Esophagus squamous epithelium (tissue), 5 donors: ENCODE data around the gene GAPDHS. TPM values are rescaled to one million over a fixed set of nuclear protein-coding genes. Genes with fewer than 3 reads are reported as not detected.

Experiments used
- DNase-seq: peaks from one replicate; lab custom pipeline; 2025; lab: John Stamatoyannopoulos, UW
- H3K27ac ChIP-seq, 4 donors: fragments of 200-600 bp; sonication (generic); one replicate each; pipeline ENCODE4 v1.5.1; 2016 to 2019; ENCODE audit warnings: mild to moderate bottlenecking in 1 of 4
- H3K27me3 ChIP-seq, 4 donors: fragments of 200-600 bp; sonication (generic); 1 replicate in 3 of 4; 2 replicates in 1 of 4; pipeline versions ENCODE4 v1.5.1 to v1.6.0; 2017 to 2021; ENCODE audit warnings: antibody characterized with exemption in 1 of 4
- H3K36me3 ChIP-seq, 3 donors: fragments of 200-600 bp; sonication (generic); one replicate each; pipeline ENCODE4 v1.5.1; 2016 to 2019
- H3K4me1 ChIP-seq, 3 donors: fragments of 200-600 bp; sonication (generic); one replicate each; pipeline ENCODE4 v1.5.1; 2017 to 2019
- H3K4me3 ChIP-seq, 4 donors: fragments of 200-600 bp; sonication (generic); 1 replicate in 3 of 4; 2 replicates in 1 of 4; pipeline ENCODE4 v1.5.1; 2016 to 2019; ENCODE audit warnings: mild to moderate bottlenecking in 2 of 4, moderate library complexity in 1 of 4
- H3K9me3 ChIP-seq, 3 donors: fragments of 200-600 bp; sonication (generic); one replicate each; pipeline ENCODE4 v1.5.1; 2016 to 2019
- POLR2A ChIP-seq, 4 donors: fragments of 450-650 bp; IDR thresholded peaks; one replicate each; pipeline ENCODE4 v1.6.1; 2017; ENCODE audit warnings: antibody characterized with exemption in 4 of 4, mild to moderate bottlenecking in 4 of 4, moderate library complexity in 3 of 4
- WGBS, 2 donors: methylation state at CpG; one replicate each; pipeline ENCODE4 v1.1.5; 2018; 5-methylcytosine and 5-hydroxymethylcytosine counted together
- intact Hi-C: fragments of 100-400 bp; cut with DNase I; formaldehyde crosslinking; loops from one replicate; pipeline ENCODE4 v1.15.0; 2022
- total RNA-seq, 4 donors: library from RNA; depleted of rRNA; stranded (reverse); fragments of >200 nt; gene quantifications; one replicate each; pipeline ENCODE4 v1.1.0, GENCODE V29; 2016
- TF ChIP-seq, protein P1 (sequence below), 6 experiments: fragments of 450-650 bp in 4 of 6; fragments of 200-600 bp in 2 of 6; sonication (generic) in 2 of 6; IDR thresholded peaks; one replicate each; pipeline ENCODE4 v1.5.1; 2016 to 2019; ENCODE audit warnings: antibody characterized with exemption in 6 of 6, mild to moderate bottlenecking in 4 of 6, moderate library complexity in 4 of 6
- donor health status: DM: yes; HTN: yes; CAD: no.

Gene GAPDHS
- total RNA-seq, 4 donors from 2014 or later = not detected

DNA sequence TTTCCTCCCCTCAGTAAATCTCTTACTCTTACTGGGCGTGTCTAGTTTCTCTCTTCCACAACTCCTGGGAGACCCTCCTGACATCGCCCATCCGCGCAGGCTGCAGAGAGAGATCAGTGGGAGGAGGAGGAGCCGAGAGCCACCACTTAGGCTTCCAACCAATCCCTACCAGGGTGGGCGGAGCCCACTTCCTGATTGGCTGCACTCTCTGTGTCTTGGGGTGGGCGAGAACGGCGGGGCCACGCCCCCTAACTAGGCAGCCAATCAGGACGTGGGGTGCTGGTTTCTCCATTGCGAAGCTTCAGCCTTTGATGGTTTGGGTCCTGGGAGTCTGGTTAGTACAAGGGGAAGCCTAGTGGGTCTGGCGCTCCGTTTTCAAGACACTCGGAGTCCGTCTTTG lies 52.6 kb downstream of the GAPDHS start, which contains the start of gene PMIS2:
TSS of gene PMIS2 (plus strand) at position 326 of the 400 bp plus-strand sequence. CDS start 87 bp downstream, outside the sequence.
- WGBS, 2 donors = 49 to 83% methylated on average over 1 to 10 of the region's 16 CpGs
- Histone ChIP-seq H3K27me3 (peaks cover 0 to 39% (median 0%) of the 10 kb centered on the region in 4 donors), H3K9me3 (no peaks in the 10 kb centered on the region), H3K4me1 (no peaks in the 10 kb centered on the region), H3K4me3 (no peak within 1 kb of the TSS), H3K27ac (no peak within 1 kb of the TSS), H3K36me3 (no peaks in the 10 kb centered on the region)
- intact Hi-C loops = no loop called here
- DNase-seq = no peak
- TF ChIP-seq POLR2A (IDR thresholded peaks at IDR 0.05) = no peak
- TF ChIP-seq, protein P1, sequence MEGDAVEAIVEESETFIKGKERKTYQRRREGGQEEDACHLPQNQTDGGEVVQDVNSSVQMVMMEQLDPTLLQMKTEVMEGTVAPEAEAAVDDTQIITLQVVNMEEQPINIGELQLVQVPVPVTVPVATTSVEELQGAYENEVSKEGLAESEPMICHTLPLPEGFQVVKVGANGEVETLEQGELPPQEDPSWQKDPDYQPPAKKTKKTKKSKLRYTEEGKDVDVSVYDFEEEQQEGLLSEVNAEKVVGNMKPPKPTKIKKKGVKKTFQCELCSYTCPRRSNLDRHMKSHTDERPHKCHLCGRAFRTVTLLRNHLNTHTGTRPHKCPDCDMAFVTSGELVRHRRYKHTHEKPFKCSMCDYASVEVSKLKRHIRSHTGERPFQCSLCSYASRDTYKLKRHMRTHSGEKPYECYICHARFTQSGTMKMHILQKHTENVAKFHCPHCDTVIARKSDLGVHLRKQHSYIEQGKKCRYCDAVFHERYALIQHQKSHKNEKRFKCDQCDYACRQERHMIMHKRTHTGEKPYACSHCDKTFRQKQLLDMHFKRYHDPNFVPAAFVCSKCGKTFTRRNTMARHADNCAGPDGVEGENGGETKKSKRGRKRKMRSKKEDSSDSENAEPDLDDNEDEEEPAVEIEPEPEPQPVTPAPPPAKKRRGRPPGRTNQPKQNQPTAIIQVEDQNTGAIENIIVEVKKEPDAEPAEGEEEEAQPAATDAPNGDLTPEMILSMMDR (IDR thresholded peaks at IDR 0.05) = no peak

DNA sequence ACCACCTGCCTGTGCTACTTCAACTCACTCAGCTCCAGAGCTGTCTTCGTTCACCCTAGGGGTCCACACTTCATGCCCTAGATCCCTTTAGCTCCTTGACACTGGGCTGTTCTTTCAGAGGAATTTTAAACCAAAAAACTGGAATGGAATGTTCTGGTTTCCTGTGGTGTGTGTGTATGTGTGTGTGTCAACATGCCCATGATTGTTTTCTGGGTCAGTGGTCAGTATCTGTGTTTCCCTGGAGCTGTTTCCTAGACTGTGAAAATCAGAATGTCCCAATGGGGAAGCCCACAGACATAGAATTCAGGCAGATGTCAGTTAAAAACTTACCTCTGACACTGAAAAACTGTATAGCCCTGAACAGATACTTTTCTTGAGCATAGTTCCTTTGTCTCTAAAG lies 54.1 kb downstream of the GAPDHS start:
- no peaks in the 10 kb centered on the region for H3K36me3 ChIP-seq
- peaks cover 0 to 44% (median 0%) of the 10 kb centered on the region in 4 donors for H3K27me3 ChIP-seq
- H3K9me3 ChIP-seq = no peaks in the 10 kb centered on the region
- intact Hi-C loops = no loop called here
- H3K4me1 ChIP-seq = no peaks in the 10 kb centered on the region
- WGBS, 2 donors = 27 to 38% methylated on average over 1 of the region's 1 CpG
- H3K4me3 ChIP-seq = no peak overlapping the region
- no peak overlapping the region for H3K27ac ChIP-seq
- TF ChIP-seq, protein P1 (IDR thresholded peaks at IDR 0.05) = no peak
- TF ChIP-seq POLR2A (IDR thresholded peaks at IDR 0.05) = no peak
- DNase-seq = no peak

DNA sequence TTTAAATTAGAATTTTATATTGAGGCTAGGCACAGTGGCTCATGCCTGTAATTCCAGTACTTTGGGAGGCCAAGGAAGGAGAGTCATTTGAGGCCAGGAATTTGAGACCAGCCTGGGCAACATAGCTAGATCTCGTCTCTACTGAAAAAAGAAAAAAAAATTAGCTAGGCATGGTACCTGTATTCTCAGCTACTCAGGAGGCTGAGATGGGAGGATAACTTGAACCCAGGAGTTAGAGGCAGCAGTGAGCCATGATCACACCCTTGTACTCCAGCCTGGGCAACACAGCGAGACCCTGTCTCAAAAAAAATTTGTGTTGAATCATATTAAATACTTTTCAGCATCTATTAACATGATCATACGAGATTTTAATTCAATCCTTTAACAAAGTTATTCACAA lies 57.6 kb downstream of the GAPDHS start:
- Histone ChIP-seq H3K36me3 (no peaks in the 10 kb centered on the region), H3K27me3 (peaks cover 0 to 24% (median 0%) of the 10 kb centered on the region in 4 donors), H3K4me3 (no peak overlapping the region), H3K9me3 (no peaks in the 10 kb centered on the region), H3K4me1 (no peaks in the 10 kb centered on the region), H3K27ac (no peak overlapping the region)
- DNase-seq = no peak
- intact Hi-C loops = no loop called here
- WGBS, 2 donors = 65 to 69% methylated on average over 3 of the region's 3 CpGs
- no peak for TF ChIP-seq POLR2A (IDR thresholded peaks at IDR 0.05)
- TF ChIP-seq, protein P1 (IDR thresholded peaks at IDR 0.05) = no peak

DNA sequence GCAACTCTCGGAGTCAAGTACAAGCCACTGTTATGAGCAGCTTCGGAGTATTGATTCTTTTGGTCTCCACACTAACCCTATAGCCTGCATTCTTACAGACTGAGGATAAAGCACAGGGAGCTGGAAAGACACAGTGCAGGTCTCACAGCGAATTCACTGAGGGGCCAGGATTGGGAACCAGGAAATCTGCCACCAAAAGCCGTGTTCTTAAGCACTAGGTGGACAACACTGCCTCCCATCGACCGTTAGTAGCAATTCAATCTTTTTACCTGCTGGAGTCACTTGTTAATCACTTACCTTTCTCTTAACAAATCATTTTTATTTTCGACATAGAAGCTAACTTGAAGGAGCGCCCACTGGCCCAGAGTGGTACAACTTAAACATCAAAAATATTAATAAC lies 59.0 kb downstream of the GAPDHS start:
- no peaks in the 10 kb centered on the region for H3K4me1 ChIP-seq
- no peak overlapping the region for H3K27ac ChIP-seq
- peaks cover 0 to 11% (median 0%) of the 10 kb centered on the region in 4 donors for H3K27me3 ChIP-seq
- H3K36me3 ChIP-seq = no peaks in the 10 kb centered on the region
- DNase-seq = no peak
- 27 to 29% methylated on average over 5 to 8 of the region's 8 CpGs for WGBS, 2 donors
- no peaks in the 10 kb centered on the region for H3K9me3 ChIP-seq
- no peak overlapping the region for H3K4me3 ChIP-seq
- intact Hi-C loops = no loop called here
- TF ChIP-seq, protein P1 (IDR thresholded peaks at IDR 0.05) = peak in 4 of 6 experiments; percentile 16 to 50 (median 25)
- no peak for TF ChIP-seq POLR2A (IDR thresholded peaks at IDR 0.05)

Other genes starting within 250 kb of the GAPDHS start
- gene MAG, start 241.3 kb upstream of the GAPDHS start, total RNA-seq = 1 to 10 TPM in 1 of 4 donors, not detected in 3; 2.3 TPM
- gene CD22, start 204.3 kb upstream of the GAPDHS start, total RNA-seq = 1 to 10 TPM in 2 of 4 donors, under 1 TPM in 2; 0.11 to 6.1 (median 1.9) TPM
- not detected for gene FFAR1, start 185.6 kb upstream of the GAPDHS start, total RNA-seq
- not detected for gene FFAR3, start 175.0 kb upstream of the GAPDHS start, total RNA-seq
- gene GPR42, start 162.4 kb upstream of the GAPDHS start, total RNA-seq = not detected
- 1 to 10 TPM in 1 of 4 donors, under 1 TPM in 2, not detected in 1; 0.49 to 2.5 (median 0.56) TPM for gene FFAR2, start 85.2 kb upstream of the GAPDHS start, total RNA-seq
- 100 to 1,000 TPM in 2 of 4 donors, 10 to 100 TPM in 1, 1 to 10 TPM in 1; 4.6 to 656 (median 111) TPM for gene KRTDAP, start 43.0 kb upstream of the GAPDHS start, total RNA-seq
- gene DMKN, start 19.8 kb upstream of the GAPDHS start, total RNA-seq = 100 to 1,000 TPM in 3 of 4 donors, 10 to 100 TPM in 1; 81.6 to 449 (median 257) TPM
- gene SBSN, start 5.1 kb upstream of the GAPDHS start, total RNA-seq = 1,000 to 10,000 TPM in 1 of 4 donors, 100 to 1,000 TPM in 2, 10 to 100 TPM in 1; 58.2 to 1,096 (median 541) TPM
- 100 to 1,000 TPM in 1 of 4 donors, 10 to 100 TPM in 3; 68.1 to 119 (median 89.6) TPM for gene TMEM147, start 12.2 kb downstream of the GAPDHS start, total RNA-seq
- under 1 TPM in 1 of 4 donors, not detected in 3; 0.18 TPM for gene ATP4A, start 30.2 kb downstream of the GAPDHS start, total RNA-seq
- not detected for gene PMIS2, start 52.7 kb downstream of the GAPDHS start, total RNA-seq
- 10 to 100 TPM in 2 of 4 donors, 1 to 10 TPM in 2; 3.5 to 11.5 (median 10.6) TPM for gene HAUS5, start 79.3 kb downstream of the GAPDHS start, total RNA-seq
- gene RBM42, start 95.6 kb downstream of the GAPDHS start, total RNA-seq = 10 to 100 TPM; 52.1 to 59.1 (median 53.0) TPM
- gene ETV2, start 108.3 kb downstream of the GAPDHS start, total RNA-seq = under 1 TPM in 2 of 4 donors, not detected in 2; 0.31 to 0.44 TPM
- gene COX6B1, start 114.9 kb downstream of the GAPDHS start, total RNA-seq = 100 to 1,000 TPM; 582 to 942 (median 761) TPM
- 10 to 100 TPM in 1 of 4 donors, 1 to 10 TPM in 2, not detected in 1; 4.6 to 18.7 (median 9.8) TPM for gene UPK1A, start 133.1 kb downstream of the GAPDHS start, total RNA-seq
- gene ZBTB32, start 171.1 kb downstream of the GAPDHS start, total RNA-seq = under 1 TPM in 1 of 4 donors, not detected in 3; 0.38 TPM
- gene KMT2B, start 184.5 kb downstream of the GAPDHS start, total RNA-seq = 10 to 100 TPM in 3 of 4 donors, 1 to 10 TPM in 1; 7.5 to 33.7 (median 15.6) TPM
- 1 to 10 TPM in 3 of 4 donors, under 1 TPM in 1; 0.87 to 4.8 (median 4.3) TPM for gene IGFLR1, start 209.0 kb downstream of the GAPDHS start, total RNA-seq
- gene U2AF1L4, start 212.0 kb downstream of the GAPDHS start, total RNA-seq = 10 to 100 TPM; 10.2 to 19.0 (median 17.5) TPM
- 10 to 100 TPM; 23.3 to 33.9 (median 32.3) TPM for gene PSENEN, start 212.2 kb downstream of the GAPDHS start, total RNA-seq
- 10 to 100 TPM in 2 of 4 donors, 1 to 10 TPM in 2; 5.7 to 13.4 (median 9.5) TPM for gene LIN37, start 215.1 kb downstream of the GAPDHS start, total RNA-seq
- gene HSPB6, start 223.6 kb downstream of the GAPDHS start, total RNA-seq = 10 to 100 TPM in 1 of 4 donors, 1 to 10 TPM in 3; 1.7 to 21.9 (median 3.6) TPM
- gene PROSER3, start 224.7 kb downstream of the GAPDHS start, total RNA-seq = 1 to 10 TPM; 3.7 to 9.7 (median 8.6) TPM
- gene ARHGAP33, start 242.1 kb downstream of the GAPDHS start, total RNA-seq = 1 to 10 TPM; 1.3 to 8.4 (median 2.3) TPM